Mammary epithelial cell (primary cell): ENCODE results near the gene TRIM73.
"Not testable (repeated sequence)": the region's sequence is repeated elsewhere in the genome, so short reads cannot be mapped to it uniquely, and the experiment has no call there.

Experiments
- CTCF ChIP-seq, 2 donors: IDR thresholded peaks in 1 of 2; conservative IDR thresholded peaks in 1 of 2; 2 replicates each; pipeline ENCODE4 v1.5.1; 2011 to 2012; ENCODE audit warnings: inconsistent platforms in 2 of 2, low read length in 2 of 2, mild to moderate bottlenecking in 2 of 2, control low read depth in 1 of 2, low read depth in 1 of 2; ENCODE audit not compliant: insufficient read depth in 1 of 2; ENCODE audit errors: extremely low read depth in 1 of 2
- EZH2 ChIP-seq: IDR thresholded peaks from 2 replicates; pipeline ENCODE4 v1.6.1; 2012; ENCODE audit warnings: low read length, inconsistent platforms, borderline replicate concordance

- TF ChIP-seq CTCF (conservative IDR thresholded peaks at IDR 0.05 in 1 of 2, IDR thresholded peaks at IDR 0.05 in 1 of 2; ENCODE audit: extremely low read depth in 1 of 2, insufficient read depth in 1 of 2, low read depth in 1 of 2, low read length in 2 of 2); EZH2: not testable (repeated sequence)
Observed at GRCh38 chr7:75393194-75393593, 2.2 kb upstream of the TRIM73 start.
